HG03095 (cell line): ENCODE results near the gene KCNMA1.
"Not testable (repeated sequence)": the region's sequence is repeated elsewhere in the genome, so short reads cannot be mapped to it uniquely, and the experiment has no call there.

Experiments used
- ATAC-seq: cut with Tn5 transposase; IDR thresholded peaks from one replicate; pipeline ENCODE4 v1.9.1; 2021; ENCODE audit warnings: moderate library complexity; ENCODE audit not compliant: unreplicated experiment

KCNMA1 gene

GRCh38 chr10:77355844-77356243, 281.8 kb downstream of the KCNMA1 start:
- ATAC-seq = no peak

- no peak for ATAC-seq
These were observed 286.2 kb downstream of the KCNMA1 start for GRCh38 chr10:77351386-77351785.

GRCh38 chr10:77350711-77351119, 286.9 kb downstream of the KCNMA1 start:
- no peak for ATAC-seq

DNA sequence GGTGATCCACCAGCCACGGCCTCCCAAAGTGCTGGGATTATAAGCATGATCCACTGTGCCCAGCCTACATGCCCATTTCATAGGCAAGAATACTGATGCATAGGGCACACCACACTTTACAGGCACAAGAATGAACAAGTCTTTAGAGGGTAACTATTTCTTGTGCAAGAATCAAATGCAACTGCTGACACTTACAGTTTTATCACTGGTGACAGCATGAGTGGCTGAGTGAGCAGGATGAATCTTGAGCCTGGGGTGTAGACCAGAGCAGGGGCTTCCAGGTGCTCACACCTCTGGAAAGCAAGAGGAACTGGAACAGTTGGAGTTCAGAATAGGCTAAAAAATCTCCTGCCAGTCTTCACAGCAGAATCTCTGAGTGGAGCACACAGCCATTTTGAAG, 287.5 kb downstream of the KCNMA1 start:
- no peak for ATAC-seq

DNA sequence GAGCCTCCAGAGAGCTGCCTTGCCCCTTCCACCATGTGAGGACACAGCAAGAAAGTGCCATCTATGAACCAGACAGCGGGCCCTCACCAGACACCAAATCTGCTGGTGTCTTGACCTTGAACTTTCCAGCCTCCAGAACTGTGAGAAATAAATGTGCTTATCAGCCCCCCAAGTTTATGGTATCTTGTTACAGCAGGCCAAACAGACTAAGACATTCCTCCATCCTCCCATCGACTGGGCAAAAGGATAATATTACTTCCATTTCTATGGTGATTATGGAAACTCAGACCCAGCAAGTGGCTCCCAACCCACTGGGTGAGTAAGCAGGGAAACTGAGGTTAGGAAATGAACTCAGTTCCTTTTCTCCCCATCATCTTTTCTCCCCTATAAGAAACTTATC, 288.4 kb downstream of the KCNMA1 start:
- no peak for ATAC-seq

GRCh38 chr10:77348751-77349150, 288.9 kb downstream of the KCNMA1 start:
- ATAC-seq = no peak

DNA sequence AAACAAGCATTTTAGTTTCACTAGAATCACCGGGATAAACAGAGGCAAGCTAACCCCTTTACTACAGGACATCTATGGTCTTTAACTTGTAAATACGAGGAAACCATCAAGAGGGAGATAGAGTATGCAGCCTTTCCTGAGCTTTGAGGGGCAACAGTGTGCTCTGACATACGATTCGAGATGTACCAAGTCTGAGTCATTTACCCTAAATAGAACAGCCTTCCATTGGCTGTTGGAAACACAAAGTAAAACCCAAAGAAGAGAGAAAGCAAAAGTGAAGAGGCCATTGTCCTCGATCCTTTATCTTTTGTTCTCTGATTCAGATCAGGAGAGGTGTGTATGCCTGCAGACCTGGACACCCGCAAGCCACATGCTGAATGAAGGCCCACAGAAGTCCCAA, 289.5 kb downstream of the KCNMA1 start:
- ATAC-seq = no peak

- ATAC-seq = no peak
These were observed 290.6 kb downstream of the KCNMA1 start for GRCh38 chr10:77347052-77347451.

- no peak for ATAC-seq
These were observed 296.6 kb downstream of the KCNMA1 start for GRCh38 chr10:77341055-77341454.

DNA sequence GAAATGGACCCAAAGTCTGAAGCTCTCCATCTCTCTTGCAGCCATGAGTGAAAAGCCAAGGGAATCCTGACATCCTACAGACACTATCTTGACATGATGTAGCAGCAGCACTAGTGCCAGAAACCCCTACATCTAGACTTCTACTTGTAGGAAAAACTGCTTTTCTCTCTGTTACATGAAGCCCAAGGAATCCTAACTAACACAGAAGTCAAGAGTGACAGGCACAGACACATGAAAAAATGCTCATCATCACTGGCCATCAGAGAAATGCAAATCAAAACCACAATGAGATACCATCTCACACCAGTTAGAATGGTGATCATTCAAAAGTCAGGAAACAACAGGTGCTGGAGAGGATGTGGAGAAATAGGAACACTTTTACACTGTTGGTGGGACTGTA, 297.7 kb downstream of the KCNMA1 start:
- not testable (repeated sequence) for ATAC-seq

GRCh38 chr10:77339166-77339565, 298.4 kb downstream of the KCNMA1 start:
- ATAC-seq = no peak

- no peak for ATAC-seq
These were observed 299.5 kb downstream of the KCNMA1 start for GRCh38 chr10:77338143-77338542.

DNA sequence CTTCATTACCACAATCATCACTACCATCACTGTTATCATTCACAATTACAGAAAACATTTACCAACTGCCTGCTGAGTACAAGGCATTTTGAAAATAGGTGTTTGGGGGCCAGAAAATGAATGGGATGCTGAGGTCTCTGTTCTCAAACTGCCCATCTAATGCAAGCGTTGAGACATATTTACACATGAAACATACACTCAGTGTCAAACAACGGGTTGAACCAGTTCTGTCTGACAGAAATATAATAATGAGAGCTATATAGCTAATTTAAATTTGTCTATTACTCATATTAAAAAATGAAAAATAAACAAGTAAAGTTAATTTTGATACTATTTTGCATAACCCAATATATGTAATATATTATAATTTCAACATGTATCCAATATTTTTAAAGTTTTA, 303.1 kb downstream of the KCNMA1 start:
- no peak for ATAC-seq

GRCh38 chr10:77333610-77334340, 303.8 kb downstream of the KCNMA1 start:
- ATAC-seq = no peak

- no peak for ATAC-seq
These were observed 305.4 kb downstream of the KCNMA1 start for GRCh38 chr10:77332256-77332655.

- ATAC-seq = no peak
These were observed 309.3 kb downstream of the KCNMA1 start for GRCh38 chr10:77328272-77328816.

DNA sequence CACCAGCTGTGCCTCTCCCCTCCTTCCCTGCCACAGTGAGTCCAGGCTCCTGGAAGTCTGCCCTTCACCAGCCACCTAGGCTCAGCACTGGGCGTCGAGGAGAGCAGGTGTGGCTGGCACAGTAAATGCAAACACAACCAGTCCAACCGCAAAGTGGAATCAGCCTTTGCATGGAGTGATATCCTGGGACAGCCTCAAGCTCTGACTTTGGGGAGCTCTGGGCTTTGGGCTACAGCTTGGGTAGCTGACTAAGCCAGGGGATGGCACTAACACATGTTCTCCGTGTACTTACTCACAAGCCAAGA, 312.4 kb downstream of the KCNMA1 start:
- no peak for ATAC-seq

- no peak for ATAC-seq
These were observed 315.8 kb downstream of the KCNMA1 start for GRCh38 chr10:77321838-77322237.

DNA sequence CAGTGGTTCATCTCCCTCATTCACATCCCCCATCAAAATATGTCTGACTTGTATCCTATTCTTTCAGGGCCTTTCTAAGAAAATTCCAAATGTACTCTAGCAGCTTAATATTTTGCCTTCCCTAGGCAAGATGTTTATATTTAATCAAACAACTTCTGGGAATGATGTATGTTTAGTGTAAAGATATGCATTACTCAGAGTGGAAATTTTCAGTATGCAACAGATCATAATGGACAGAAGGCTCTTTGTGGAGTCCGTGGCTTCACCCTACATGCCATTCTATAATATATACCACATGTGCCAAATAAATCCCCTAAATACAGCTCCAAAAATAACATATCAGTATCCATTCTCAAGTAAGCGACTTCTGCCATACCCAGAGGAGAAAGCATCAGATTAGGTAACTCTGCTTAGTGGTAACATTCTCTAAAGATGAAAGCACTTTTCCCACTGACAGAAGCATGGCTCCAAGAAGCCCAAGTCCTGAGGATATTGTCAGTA, 316.6 kb downstream of the KCNMA1 start:
- no peak for ATAC-seq

GRCh38 chr10:77319557-77319956, 318.1 kb downstream of the KCNMA1 start:
- ATAC-seq = no peak

DNA sequence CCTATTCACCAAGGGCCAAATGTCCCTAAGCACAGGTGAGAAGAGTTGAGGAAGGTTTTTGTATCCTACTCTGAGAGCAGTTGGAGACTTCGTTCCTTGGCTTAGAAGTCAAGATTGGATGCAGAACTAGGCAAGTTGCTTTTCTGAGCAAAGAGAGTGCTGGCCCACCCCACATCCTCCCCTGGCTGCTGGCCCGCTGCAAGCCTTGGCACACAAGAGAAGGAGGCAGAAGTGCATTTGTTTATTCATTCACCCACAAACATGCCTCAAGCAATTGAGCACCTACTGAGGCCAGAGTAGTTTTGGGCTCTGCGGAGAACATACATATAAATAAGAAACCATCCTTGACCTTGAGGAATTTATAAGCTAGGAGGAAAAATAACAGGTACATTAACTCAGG, 318.9 kb downstream of the KCNMA1 start:
- no peak for ATAC-seq

GRCh38 chr10:77317221-77317620, 320.4 kb downstream of the KCNMA1 start:
- no peak for ATAC-seq
